ENCODE results near the gene RNF113B.

DNA sequence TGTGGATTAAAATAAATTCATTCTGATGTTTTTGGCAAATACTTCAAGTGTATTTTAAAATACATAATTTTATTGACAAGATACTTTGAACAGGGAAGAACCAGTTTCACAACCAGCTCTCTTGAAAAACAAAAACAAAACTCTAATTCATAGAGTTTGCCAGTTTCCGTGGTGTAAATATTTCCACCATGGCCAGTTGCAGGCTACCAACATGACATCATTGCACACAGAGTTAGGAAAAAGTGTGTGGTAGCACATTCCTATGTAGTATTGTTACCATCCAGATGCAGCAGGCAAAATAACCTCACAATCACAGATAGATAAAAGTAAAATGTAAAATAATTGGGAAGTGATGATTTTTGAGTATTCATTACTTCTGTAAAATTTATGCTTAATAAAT, 7.7 kb upstream of the RNF113B start:
- TF ChIP-seq, protein P1, sequence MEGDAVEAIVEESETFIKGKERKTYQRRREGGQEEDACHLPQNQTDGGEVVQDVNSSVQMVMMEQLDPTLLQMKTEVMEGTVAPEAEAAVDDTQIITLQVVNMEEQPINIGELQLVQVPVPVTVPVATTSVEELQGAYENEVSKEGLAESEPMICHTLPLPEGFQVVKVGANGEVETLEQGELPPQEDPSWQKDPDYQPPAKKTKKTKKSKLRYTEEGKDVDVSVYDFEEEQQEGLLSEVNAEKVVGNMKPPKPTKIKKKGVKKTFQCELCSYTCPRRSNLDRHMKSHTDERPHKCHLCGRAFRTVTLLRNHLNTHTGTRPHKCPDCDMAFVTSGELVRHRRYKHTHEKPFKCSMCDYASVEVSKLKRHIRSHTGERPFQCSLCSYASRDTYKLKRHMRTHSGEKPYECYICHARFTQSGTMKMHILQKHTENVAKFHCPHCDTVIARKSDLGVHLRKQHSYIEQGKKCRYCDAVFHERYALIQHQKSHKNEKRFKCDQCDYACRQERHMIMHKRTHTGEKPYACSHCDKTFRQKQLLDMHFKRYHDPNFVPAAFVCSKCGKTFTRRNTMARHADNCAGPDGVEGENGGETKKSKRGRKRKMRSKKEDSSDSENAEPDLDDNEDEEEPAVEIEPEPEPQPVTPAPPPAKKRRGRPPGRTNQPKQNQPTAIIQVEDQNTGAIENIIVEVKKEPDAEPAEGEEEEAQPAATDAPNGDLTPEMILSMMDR (IDR thresholded peaks at IDR 0.05; ENCODE audit: insufficient read depth, low read length), result no peak
- no peak for TF ChIP-seq POLR2AphosphoS5 (IDR thresholded peaks at IDR 0.05; ENCODE audit: low read depth)
- TF ChIP-seq, protein P2, sequence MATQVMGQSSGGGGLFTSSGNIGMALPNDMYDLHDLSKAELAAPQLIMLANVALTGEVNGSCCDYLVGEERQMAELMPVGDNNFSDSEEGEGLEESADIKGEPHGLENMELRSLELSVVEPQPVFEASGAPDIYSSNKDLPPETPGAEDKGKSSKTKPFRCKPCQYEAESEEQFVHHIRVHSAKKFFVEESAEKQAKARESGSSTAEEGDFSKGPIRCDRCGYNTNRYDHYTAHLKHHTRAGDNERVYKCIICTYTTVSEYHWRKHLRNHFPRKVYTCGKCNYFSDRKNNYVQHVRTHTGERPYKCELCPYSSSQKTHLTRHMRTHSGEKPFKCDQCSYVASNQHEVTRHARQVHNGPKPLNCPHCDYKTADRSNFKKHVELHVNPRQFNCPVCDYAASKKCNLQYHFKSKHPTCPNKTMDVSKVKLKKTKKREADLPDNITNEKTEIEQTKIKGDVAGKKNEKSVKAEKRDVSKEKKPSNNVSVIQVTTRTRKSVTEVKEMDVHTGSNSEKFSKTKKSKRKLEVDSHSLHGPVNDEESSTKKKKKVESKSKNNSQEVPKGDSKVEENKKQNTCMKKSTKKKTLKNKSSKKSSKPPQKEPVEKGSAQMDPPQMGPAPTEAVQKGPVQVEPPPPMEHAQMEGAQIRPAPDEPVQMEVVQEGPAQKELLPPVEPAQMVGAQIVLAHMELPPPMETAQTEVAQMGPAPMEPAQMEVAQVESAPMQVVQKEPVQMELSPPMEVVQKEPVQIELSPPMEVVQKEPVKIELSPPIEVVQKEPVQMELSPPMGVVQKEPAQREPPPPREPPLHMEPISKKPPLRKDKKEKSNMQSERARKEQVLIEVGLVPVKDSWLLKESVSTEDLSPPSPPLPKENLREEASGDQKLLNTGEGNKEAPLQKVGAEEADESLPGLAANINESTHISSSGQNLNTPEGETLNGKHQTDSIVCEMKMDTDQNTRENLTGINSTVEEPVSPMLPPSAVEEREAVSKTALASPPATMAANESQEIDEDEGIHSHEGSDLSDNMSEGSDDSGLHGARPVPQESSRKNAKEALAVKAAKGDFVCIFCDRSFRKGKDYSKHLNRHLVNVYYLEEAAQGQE (IDR thresholded peaks at IDR 0.05; ENCODE audit: insufficient replicate concordance, low read depth), result no peak

Data from HL-60 (cell line).